ENCODE results near the gene SMAP1. TPM values are rescaled to one million over a fixed set of nuclear protein-coding genes. Genes with fewer than 3 reads are reported as not detected.
A peak's percentile ranks its signal among the peaks of the same experiment; 100 is the strongest.

The SMAP1 gene
- total RNA-seq, 1 experiment from 2014 or later: 22.5 TPM

DNA sequence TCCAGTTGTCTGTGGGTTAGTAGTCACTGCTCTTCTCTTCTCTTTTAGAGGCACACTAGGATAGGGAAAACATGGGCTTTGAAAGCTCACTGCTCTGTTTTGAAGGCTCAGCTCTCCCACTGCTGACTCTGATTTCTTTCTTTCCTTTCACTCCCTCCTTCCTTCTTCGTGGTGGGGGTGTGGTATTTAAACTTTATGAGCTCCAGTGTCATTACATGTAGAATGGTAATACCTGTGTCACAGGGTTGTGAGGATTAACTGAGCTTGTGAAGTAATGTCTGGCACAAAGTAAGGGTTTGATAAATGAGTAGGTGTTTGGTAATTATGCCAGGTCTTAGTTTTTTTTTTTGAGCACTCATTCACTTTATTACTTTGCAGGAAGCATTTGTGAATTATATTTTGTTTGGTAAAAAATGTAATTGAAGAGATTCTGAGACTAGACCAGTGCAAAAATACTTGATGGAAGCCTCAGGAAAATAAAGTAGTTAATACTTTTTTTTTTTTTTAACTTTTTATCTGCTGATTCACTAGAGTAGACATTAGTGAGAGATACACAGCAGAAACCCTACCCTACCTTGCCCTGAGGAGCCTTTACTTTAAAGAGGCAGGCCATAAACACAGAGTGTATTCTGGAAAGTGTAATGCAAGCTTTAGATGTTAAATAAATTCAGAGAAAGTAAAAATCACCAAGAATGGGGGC lies 17.3 kb downstream of the SMAP1 start:
- no peak for DNase-seq (ENCODE audit: low read depth)

DNA sequence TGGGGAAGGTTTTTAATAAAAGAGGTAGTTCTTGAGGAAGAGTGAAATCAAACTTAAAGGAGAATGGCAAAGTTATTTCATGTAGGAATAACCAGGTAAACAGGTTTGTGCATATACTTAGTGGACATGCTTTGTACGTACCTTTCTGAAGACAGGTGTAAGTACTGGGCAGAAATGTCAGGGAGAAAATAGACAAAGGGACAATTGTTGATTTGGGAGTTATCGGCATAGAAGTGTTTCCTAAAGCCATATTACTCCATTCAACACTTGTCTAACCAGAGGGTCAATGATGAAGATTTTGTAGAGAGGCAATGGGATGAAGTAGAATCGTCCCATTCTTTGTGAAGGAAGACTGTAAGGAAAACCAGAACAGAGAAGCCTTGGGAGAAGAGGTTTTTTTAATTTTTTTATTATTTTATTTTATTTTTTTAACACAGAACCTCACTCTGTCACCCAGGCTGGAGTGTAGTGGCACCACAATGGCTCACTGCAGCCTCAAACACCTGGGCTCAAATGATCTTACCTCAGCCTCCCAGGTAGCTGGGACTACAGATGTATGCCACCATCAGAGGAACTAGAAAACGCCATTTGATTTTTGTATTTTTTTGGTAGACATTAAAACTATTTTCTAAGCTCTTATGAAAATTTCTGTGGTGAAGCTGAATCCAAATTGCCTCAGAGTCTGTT lies 18.0 kb downstream of the SMAP1 start:
- no peak for DNase-seq (ENCODE audit: low read depth)

DNA sequence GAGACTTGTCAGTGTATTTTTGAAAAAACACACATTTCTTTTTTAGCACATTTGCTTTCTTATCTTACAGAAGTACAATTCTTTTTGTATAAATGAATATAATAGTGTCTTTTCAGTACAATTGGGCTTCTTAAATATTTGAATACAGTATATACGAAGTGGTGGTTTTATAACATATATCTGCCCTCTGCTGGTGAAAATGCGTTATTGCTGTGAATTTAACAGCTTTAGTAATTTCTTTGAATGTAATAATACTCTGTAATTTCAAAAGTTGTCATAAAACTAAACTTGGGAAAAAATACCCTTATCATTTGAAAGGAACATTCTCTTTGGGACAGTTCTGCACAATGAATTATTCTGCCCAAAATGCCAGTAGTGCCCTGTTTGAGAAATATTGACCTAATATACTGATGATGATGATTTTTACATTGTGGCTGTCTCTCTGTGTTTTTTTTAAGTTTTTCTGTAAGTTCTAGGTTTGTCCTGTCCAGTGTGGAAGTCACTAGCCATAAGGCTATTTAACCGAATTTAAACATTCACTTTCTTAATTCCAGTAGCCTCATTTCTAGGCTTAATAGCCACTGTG lies 19.0 kb downstream of the SMAP1 start:
- peak; percentile 17 for DNase-seq (ENCODE audit: low read depth)

DNA sequence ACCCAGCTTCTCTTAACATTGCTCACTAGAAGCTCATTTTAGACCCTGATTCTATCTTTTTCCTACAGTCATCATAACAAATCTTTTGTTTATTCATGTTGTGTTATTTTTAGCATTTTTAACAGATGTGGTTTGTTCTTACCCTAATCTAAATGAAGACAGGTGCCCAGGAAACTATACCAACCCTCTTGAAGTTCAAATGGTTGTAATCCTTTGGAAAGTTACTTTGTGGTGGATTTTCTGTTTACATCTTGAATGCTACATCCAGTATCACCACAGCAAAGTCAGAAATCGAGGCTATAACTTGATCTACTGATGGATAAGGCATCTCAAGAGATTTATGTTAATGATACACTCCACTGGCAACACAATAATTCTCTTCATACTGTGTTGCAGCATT lies 26.2 kb downstream of the SMAP1 start:
- DNase-seq (ENCODE audit: low read depth): no peak

DNA sequence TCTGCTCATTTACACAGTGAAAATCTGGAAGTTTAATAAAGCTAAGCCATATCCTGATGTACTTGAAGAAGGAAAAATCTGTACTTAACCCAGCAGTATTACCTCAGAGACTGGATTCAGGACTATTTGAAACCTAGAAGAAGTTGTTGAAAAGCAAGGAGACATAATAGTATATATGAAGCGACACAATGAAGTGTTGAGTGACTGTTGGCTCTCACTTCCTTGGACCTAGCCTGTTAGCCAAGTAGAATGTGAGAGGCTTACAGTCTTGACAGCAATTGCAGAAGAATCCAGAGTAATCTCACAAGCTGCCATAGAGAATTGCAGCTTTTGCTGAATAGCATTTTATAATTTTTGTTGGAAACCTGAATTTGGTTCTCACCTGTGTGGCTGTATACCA lies 26.7 kb downstream of the SMAP1 start:
- DNase-seq (ENCODE audit: low read depth): no peak

DNA sequence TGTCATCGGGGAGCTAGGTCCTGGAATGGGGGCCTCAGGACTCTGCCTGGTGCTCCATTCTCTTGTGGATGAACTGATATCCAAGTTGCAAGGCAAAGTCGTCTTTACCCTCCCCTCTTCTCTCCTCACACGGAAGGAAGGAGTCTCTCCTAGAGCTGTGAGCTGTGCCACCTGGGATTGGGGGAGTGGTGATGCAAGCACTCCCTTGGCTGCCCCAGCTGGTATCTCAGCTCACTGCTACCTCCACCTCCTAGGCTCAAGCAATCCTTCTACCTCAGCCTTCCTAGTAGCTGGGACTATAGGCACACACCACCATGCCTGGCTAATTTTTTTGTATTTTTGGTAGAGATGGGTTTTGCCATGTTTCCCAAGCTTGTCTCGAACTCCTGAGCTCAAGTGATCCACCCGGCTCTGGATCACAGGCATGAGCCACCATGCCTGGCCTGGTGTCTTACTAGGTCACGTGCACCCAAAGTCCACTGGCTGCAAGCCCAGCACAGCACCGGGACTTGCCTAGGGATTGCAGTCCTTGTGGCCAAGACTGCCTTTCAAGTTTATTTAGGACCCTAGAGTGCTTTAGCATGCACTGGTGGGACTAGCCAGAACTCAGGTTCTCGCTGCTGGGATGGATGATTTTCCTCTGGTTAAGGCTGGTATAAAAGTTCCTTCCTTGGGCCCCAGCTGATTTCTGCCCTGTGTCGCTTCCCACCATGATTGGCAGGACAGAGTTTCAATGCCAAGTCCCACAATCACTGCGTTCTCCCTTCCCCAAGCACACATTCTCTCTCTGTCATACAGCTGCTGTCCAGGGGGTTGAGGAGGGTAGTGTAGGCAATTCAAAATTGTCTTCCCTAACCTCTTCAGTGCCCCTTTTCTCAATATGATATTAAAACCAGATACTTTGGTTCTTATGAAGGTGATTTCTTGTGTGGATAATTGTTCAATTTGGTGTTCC lies 33.5 kb downstream of the SMAP1 start:
- no peak for DNase-seq (ENCODE audit: low read depth)

DNA sequence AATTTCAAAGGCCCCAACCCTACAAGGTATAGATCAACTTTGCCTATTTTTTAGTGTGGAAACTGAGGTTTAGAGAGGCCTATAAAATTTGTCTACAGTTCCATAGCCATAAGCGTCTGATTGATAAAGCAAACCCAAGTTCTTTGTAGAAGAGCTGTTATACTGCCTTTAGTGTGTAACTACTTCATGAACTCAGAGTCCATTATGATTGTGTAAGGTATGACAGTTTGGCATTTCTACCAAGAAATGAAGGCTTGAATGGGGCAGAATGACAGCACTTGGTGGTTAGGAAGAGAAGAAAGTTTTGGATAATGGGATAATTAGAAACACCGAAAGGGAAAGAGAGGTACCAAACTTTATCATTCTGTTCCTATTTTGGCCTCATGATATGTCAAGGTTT lies 38.1 kb downstream of the SMAP1 start:
- DNase-seq (ENCODE audit: low read depth): no peak

DNA sequence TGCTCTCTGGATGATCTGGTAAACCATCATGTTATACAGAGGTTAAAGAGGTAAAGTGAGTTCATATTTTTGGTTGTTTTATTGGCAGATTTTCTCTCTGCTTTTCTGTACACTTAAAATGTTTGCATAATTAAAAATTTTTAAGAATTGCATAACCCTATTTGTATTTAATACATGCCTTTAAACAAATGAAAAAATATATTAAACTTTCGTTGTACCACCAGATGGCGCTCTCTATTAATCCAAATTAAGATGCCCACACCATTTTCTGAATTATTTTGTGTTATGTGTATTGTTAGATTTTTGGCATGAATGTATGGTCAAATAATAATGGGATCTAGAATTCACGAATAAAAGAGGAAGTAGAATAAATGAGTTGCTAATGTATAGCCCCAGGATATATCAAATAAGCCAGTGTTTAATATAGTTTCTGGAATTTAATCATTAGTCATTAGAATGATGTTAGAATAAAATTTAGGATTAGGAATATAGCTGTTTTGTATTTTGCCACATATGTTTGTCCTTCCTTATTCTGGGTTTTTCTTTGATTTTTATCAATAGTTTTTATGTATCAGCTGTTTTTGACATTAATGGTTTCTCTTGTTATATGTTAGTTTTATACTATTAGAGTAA lies 38.9 kb downstream of the SMAP1 start:
- DNase-seq (ENCODE audit: low read depth): peak; percentile 23

DNA sequence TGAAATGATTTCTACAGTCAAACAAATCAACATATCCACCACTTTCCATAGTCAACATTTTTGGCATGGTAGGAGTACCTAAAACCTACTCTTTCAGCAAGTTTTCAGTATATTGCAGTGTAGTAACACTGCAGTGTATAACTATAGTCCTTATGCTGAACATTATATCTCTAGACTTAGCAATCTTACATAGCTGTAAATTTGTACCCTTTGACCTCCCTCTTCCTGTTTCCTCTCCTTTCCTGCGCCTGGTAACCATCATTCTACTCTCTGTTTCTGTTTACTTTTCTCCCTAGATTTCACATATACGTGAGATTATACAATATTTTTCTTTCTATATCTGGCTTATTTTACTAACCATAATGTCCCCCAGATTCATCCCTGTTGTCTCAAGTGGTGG lies 40.2 kb downstream of the SMAP1 start:
- no peak for DNase-seq (ENCODE audit: low read depth)

DNA sequence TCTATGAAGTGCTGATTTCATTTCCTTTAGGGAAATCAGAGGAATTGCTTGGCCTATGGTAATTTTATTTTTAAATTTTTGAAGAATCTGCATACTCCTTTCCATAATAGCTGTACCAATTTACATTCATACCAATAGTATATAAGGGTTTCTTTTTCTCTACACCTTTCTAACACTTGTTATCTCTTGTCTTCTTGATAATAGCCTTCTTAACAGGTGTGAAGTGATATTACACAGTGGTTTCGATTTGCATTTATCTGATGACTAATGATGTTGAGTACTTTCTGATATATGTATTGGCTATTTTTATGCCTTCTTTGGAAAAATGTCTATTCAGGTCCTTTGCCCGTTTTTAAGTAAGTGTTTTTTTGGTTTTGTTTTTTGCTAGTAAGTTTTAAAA lies 40.8 kb downstream of the SMAP1 start:
- no peak for DNase-seq (ENCODE audit: low read depth)

DNA sequence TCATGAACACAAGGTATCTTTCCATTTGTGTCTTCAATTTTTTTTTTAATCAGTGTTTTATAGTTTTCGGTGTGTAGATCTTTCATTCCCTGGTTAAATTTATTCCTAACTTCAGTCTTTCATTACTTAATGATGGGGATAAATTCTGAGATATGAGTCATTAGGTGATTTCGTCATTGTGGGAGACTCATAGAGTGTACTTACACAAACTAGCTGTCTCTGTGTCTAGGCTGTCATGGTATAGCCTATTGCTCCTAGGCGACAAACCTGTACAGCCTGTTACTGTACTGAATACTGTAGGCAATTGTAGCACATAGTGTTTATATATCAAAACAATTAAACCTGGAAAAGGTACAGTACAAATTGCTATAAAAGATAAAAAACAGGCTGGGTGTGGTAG lies 42.1 kb downstream of the SMAP1 start:
- DNase-seq (ENCODE audit: low read depth): peak; percentile 54

DNA sequence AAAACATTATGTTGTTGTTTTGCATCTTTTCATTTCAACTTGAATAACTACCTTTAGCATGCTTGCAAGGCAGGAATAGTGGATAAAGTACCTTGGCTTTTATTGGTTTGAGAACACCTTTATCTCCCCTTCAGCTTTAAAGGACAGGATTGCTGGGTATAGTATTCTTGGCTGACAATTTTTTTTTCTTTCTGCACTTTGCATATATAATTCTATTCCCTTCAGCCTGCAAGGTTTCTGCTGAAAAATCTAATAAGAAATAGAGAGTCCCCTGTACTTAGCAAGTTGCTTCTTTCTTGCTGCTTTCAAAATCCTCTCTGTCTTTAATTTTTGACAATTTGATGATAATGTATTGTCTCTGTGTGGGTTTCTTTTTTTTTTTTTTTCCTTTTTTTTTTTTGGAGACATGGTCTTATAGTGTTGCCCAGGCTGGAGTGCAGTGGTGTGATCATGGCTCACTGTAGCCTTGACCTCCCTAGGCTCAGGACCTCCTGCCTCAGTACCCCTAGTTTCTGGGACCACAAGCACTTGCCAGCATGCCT lies 47.1 kb downstream of the SMAP1 start:
- DNase-seq (ENCODE audit: low read depth): no peak

DNA sequence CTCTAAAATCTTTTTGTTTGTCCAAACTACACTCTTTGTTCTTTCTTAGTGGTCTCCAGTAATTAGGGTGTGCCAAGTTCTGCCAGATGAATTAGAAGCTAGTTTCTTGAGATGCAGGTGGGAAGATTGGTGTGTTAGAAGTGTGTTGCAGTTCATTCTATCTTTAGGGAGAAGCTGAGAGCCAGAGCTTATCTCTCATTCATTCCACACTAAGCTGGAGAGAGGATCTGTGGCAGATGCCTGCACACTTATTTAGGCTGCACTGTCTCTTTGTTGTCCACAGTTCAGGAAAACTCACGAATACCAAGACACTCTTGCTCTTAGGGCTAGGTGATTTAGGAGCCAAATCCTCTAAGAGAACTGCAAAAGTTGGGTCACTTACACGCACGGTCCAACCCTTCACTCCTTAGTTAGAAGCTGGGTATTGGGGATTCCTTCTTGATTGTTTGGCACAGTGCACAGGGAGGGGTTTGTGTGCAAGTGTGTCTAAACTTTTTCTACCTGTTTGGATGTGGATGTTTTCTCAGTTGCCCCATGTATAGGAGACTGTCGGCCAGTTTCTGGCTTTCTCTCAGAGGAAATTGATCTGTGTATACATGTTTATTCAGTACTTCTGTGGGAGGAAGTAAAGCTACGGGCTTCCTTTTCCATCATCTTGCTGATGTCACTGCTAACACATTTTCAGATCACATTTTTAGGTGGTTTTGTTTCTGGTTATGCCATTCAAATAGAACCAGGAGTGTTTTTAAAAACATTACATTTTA lies 49.5 kb downstream of the SMAP1 start:
- DNase-seq (ENCODE audit: low read depth): no peak

DNA sequence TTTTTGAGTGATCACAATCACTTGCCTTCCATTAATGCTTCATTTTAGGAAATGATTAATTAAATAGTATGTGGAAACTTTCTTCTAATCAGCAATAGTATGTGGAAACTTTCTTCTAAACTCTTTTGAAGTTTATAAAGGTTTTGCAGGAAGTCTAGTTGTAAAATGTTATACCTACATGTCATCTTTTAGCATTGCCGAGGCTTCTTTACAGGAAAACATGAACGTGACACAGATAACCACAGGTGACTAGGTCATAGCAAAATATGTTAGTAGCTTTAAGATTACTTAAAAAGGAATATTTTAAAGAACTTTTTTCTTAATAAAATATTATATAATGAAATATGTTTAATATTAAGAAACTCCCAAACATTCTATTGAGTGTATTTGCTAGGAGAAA lies 56.8 kb downstream of the SMAP1 start:
- no peak for DNase-seq (ENCODE audit: low read depth)

DNA sequence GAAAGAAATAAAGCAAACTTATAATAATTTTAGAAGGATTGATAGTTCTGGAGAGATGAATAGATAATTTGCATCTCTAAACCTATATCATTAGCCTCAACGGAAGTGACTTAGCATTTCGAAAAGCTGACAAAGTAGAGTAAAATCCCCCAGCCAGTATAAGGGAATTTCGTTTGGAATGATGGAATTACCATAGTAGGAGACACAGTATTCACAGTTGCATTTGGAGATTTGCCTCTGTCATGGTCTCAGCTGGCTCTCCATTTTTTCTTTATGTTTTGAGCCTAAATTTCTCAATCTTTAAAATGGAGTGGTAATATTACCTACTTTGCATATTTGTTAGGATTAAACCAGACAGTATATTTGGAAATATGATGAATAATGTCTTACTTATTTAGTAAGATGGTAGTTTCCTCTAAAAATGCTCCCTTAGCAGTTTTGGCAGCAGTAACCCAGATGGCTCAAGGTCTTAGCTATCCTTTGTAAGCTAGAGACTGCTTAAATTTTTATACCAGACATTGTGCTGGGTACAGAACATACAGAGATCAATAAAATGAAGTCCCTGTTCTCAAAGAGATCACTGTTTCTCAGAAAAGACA lies 58.2 kb downstream of the SMAP1 start:
- no peak for DNase-seq (ENCODE audit: low read depth)

DNA sequence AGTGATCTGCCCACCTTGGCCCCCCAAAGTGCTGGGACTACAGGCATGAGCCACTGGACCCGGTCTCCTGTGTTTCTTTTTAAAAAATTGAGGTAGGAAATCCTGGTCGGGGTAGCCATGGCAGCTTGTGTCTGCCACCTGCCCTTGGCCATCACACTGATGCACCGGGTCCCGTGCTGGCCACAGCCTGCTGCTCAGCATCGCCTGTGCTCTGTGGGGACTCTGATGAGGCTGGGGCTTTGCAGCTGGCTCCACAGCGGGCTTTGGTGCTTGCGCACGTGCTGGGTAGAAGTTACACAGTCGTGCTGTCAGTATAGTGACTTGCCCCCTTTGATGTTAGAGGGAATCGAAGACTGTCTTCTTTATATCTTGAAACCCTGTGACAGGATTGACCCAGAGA lies 66.7 kb downstream of the SMAP1 start:
- DNase-seq (ENCODE audit: low read depth): no peak

DNA sequence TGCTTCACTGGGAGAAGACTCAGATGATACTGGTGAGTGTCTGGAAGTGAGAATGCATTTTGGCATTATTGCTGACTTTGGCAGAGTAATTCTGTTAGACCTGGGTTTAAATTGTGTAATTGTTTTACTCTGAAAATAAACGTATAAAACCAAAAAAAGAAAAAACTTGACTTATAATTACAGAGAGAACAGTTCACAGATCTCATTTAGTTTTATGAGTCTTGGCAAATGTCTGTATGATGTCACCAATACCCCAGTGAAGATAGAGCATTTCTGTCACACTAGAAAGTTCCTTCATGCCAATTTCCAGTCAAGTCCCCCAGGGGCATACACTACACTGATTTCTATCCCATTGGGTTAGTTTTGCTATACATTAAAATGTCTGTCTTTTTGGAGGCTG lies 67.3 kb downstream of the SMAP1 start:
- no peak for DNase-seq (ENCODE audit: low read depth)

DNA sequence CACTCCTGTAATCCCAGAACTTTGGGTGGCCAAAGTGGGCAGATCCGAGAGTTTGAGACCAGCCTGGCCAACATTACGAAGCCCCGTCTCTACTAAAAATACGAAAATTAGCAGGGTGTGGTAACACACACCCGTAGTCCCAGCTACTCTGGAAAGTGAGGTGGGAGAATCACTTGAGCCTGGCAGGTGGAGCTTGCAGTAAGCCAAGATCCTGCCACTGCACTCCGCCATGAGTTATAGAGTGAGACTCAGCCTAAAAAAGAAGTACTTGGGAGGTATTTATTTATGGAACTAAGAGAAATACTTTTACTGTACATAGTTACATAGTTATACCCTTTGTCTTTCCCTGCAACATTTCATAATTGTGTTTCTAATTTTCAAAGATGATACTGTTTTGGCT lies 67.8 kb downstream of the SMAP1 start:
- no peak for DNase-seq (ENCODE audit: low read depth)

DNA sequence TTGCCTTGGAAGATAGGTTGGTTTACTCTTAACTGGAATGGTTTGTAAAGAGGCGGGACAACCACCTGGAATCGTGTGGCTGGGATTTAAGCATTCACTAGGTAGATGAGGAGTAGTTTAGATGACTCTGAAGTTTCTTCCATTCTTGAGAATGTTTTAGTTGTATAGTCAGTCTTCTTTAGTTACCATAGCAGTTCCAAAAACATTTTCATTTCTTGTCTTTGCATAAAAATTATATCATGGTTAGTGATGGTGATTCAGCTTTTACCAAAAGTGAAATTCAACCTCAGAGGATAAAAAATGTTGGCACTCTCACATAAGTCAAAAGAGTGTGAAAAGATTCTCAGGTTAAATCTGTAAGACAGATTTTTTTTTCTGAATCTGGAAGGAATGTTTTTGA lies 70.3 kb downstream of the SMAP1 start:
- no peak for DNase-seq (ENCODE audit: low read depth)

DNA sequence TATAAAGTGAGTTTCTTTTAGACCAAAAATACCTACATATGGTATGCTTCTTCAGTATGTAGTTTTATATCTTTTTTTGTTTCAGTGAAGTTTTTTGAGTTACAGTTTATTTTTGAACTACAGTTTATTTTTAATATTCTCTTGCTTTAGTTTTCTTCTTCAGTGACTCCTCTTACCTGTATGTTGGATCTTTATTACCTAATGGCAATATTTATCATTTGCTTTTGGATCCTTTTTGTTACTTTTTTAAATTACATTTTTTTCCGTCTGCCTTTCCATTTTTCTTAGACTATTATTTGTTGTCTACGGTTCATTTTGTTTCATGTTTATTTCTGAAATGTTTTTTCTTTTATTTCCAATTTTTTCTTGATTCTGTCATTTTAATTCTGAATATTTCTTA lies 71.9 kb downstream of the SMAP1 start:
- no peak for DNase-seq (ENCODE audit: low read depth)
